Hematopoietic multipotent progenitor cell treated with erythropoietin and hydrocortisone succinate and interleukin-3 and kit ligand, for 17 days (in vitro differentiated cells): ENCODE data around the gene CNTNAP2.

Source experiments
- DNase-seq: peaks from one replicate; pipeline ENCODE4 v3.0.0-alpha.2; 2015; ENCODE audit warnings: low spot score

The CNTNAP2 gene

DNA sequence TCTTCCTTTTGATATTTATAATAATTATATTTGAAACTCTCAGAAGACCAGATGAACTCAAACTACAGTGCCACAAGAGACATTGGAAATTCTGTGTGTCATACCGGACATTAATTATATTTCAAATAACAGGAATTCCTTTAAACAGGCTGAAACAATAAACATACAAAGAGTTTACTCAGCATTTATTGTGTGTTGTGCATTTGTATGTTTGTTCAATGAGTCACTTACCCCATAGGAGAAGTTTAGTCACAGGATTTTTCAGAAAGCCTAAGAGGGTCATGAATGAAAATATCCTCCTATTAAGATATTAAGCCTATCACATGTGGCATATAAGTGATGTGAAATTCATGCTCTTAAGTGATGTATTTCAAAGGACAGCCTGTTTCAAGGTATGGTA, 566.8 kb downstream of the CNTNAP2 start:
- DNase-seq: no peak

DNA sequence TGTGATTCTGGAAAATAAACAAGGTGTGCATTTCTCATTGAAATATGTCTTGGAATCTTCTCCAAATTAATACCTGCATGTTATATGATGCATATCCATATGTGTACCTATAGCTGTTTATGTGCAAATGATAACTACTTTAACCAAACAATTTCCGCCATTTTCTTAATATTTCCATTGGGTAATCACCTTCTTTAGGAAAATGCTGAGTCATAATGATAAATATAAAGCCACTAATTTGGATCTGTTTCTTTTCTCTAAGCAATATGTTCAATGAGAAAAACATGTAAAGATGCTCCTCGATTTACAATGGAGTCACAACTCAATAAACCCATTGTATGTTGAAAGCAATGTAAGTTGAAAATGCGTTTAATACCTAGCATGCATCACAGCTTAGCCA, 574.4 kb downstream of the CNTNAP2 start:
- no peak for DNase-seq

DNA sequence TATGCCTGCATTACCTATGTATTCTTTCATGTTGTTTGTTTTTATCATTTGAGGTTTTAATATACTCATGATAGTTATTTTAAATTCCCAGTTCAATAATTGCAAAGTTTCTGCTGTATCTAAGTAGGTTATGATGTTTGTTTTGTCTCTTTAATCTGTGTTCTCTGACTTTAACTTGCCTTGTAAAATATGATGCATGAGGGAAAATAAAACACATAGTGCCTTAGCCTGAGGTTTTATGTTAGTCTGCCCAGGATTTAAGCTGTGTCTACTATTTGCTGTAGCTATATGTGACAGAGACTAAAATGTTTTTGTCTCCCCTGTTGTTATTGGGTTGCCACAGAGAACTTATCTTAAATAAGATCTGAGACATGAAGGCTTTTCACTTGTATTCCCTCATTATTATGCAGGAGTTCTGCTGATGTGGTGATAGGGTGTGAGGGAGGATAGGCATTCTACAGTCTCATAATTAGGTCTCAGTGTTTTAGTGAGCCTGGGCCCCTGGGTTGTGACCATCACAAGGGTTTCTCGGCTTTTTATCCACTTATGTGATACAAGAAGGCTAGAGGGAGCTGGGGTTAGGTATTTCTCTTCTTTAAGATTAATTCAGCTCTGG, 582.5 kb downstream of the CNTNAP2 start:
- no peak for DNase-seq

DNA sequence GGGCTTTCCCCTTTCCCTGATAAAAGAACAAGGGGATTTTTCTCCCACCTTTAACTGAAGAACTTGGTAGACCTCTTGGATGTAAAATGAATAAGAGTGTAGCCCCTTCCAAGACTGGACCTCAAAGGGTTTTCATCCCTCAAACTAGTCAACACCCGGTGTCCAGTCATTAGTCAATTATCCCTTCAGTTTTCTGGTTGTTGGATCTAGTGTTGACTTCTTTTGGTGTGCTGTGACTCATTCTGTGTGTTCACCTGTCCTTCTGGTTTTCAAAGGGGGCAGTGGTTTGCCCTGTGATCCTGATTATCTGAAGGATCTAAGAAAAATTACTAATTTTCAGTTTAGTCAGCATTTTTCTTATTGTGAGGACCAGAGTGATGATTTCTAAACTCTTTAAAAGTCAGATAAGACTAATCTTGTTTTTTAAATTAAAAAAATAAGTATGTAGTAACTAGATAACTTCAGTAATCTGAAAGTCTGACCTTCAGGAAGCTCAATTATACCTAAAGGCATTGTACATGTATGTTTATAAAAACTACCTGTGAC, 583.5 kb downstream of the CNTNAP2 start:
- no peak for DNase-seq

DNA sequence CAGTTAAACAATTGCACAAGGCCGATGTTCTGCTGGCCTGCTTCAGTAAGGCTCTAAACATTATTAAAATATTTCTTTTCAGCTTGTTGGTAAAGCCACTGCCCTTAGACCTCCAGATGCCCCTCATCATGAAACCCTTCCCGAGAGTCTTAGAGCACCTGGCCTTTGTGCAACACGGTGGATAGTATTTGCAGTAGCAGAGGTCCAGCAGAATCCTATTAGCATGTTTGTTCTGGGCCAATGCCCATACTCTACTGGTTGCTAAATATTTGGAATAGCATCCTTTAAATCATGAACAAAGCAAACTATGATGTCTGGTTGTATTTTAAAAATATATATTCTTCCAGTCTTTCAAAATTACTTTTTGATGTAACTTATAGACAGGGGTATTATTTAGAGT, 584.6 kb downstream of the CNTNAP2 start:
- no peak for DNase-seq

DNA sequence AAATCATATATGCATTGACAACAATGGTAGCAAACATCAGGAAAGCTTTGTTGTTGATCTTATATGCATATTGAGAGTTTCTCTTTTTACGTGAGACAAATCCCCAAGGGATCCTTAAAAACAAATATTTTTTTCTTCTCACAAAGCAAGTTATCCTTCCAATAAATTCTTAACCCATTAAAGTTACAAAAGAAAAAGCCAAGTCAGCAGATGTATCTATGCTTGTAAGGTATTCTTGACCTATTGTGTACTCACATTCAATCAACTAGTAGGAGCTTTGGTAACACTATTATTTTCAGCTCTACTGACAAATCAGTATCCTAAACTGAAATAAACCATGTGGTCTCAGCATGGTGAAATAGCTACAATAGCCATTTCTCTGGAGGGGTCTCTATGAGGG, 586.3 kb downstream of the CNTNAP2 start:
- no peak for DNase-seq

DNA sequence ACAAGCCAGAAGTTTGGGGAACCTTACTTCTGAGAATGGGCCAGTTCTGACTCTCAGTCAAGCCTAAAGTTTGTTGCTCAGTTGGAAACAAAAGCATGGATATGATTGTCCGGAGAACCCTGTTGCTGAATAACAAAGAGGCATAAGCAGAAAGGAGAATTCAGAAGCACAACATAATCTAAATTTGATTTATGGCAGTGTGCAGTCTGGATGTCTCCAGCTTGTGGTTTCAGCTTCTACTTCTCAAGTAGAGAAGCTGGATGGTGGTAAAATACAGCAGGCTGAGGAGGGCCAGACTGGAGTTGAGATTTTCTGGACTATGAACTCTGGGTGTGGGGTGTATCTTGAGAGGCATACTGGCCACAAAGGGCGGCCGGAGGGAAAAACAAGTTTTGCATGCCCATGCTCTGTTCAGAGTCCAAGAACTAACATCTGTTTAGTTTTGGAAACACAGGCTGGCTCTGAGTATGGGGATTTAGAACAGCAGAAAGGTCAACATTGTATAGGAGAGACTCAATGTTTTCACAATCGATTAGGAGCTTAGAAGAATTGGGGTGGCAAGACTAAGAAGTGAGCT, 592.9 kb downstream of the CNTNAP2 start:
- no peak for DNase-seq

DNA sequence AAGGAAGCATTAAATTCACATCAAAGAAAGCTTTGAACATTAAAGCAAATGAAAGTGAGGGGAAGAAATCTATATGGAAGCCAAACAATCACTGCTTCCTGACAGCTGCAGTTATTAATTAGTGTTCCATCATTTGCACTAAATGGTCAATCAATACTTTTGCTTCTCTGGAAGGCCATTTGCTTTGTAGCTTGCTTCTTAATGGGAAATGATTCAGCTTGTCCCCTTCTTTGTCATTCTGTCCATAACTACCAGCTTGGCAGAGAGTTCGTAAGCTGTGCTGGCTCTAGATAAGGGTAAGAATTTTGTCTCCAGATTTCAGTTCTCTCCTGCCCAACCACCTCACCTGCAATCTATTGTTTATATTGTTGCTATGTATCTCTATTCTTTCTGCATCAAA, 596.6 kb downstream of the CNTNAP2 start:
- DNase-seq: no peak

DNA sequence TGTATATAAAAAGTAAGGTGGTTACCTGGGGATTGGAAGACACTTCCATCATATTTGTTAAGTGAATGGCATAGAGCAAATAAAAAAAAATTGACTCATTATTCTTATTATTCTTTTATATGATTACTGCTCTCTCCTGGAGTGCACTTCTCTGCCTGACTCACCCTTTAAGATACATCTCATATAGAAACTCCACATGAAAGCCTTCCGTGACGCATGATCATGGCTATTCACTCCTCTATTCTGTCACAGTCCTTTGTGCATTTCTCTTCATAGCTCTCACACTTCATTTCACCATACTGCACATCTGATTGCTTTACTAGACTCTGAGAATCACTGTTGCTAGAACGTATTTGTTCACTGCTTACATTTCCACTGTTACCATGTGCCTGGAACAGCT, 597.3 kb downstream of the CNTNAP2 start:
- DNase-seq: no peak

DNA sequence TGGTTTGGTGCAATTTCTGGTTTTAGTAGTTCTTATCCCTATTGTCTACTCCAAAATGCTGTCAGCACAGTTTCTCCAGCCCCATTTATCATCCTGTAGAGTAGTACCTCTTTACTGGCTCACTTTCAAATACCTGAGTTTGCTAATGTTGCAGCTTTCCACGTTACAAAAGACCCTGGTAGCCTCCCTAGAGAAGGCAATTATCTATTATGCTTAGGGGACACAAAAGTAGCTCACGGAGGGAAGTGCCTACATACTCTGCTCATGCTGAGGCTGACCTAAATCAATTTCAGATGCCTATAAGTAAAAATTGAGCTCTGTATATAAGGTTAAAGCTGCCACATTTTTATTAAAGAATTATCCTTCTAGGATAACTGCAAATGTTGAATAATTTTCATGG, 603.6 kb downstream of the CNTNAP2 start:
- DNase-seq: no peak

DNA sequence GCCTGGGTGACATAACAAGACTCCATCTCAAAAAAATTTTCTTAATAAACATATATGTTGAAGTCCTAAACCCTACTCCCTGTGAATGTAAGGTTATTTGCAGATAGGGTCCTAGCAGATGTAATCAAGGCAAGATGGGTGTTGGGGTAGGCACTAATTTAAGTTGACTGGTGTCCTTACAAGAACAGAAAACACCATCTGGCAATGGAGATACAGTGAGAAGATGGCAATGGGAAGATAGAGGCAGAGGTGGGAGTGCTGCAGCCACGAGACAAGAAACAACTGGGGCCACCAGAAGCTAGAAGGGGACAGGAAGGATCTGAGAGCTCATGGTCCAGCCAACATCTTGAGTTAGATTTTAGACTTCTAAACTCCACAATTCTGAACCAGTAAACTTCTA, 606.4 kb downstream of the CNTNAP2 start:
- peak; percentile 9 for DNase-seq

DNA sequence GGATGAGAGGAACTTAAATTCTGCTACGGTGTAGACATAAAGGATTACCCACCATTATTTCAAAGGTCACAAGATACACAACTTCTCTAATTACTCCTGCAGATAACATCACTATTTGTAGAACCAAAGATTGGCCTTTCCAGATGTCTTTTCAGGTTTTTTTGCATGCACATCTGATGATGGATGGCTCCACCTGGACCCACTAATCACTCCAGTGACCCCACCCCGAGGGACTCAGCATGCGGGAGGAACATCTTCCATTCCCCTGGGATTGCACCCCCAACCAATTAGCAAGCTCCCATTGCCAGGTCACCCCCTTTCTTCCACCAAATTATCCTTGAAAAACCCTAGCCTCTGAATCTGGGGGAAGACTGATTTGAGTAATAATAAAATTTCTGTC, 608.9 kb downstream of the CNTNAP2 start:
- no peak for DNase-seq

DNA sequence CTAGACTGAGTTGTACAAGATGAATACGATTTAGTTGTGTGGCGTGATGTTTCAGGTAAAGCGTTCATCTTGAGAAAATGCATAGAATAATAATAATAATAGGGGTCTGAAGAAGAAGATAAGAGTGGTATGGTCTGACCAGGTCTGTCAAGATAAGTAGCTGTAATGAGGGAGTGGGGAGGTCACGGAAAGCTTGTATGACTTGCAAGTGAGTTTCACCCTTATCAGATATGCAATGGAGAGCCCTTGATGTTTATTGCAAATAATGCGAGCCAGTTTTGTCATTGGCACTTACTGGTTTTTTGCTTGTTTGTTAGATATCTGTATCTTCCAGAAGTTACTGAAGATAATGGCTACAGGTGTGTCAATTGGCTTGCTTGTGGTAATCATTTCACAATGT, 611.5 kb downstream of the CNTNAP2 start:
- DNase-seq: peak; percentile 37

DNA sequence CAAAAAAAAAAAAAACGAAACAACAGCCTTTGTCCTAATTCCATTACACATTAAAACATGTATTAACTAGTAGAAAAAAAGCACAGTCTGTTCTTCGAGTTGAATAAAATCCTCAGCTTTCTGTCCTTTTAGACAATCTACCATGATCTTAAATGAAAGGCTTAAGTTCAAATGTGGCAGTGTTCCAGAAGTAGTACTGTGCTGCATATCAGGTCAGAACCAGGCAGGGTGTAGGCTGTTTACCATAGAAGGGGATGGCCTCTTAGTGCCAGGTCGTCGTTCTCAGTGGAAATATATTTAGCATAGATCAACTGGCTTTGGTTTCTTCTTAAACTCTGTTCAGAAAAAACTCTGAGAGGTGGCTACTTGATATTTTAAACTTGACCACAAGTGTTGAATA, 612.0 kb downstream of the CNTNAP2 start:
- DNase-seq: peak; percentile 69

DNA sequence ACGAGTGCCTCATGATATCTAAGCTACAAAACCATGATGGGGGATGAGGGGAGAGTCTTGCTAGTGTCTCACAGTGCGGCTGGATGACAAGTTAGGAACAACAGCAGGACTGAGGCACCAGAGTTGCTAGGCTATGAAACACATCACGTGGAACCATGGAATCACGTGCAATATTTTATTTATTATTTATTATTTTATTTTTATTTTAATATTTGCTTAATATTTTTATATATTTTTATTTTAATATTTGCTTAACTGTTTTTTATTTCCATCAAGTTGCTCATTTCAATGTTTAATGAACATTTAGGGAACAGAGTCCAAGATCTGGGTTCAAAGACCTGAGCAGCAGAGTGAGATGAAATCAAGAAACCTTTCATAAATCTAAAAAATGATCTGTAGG, 614.6 kb downstream of the CNTNAP2 start:
- DNase-seq: no peak

DNA sequence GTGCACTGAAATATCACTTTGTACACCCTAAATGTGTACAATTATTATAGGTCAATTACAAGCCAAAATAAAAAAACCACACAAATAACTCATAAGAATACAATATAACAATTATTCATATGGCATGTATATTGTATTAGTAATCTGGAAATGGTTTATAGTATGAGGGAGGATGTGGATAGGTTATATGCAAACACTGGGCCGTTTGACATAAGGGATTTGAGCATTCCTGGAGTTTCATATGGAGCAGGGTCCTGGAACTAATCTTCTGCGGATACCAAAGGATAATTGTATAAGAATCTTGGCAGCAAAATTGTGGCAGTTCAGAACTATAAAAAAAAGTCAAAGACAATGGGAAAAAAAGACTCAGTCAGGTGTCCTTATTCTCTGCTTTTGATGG, 619.4 kb downstream of the CNTNAP2 start:
- no peak for DNase-seq

DNA sequence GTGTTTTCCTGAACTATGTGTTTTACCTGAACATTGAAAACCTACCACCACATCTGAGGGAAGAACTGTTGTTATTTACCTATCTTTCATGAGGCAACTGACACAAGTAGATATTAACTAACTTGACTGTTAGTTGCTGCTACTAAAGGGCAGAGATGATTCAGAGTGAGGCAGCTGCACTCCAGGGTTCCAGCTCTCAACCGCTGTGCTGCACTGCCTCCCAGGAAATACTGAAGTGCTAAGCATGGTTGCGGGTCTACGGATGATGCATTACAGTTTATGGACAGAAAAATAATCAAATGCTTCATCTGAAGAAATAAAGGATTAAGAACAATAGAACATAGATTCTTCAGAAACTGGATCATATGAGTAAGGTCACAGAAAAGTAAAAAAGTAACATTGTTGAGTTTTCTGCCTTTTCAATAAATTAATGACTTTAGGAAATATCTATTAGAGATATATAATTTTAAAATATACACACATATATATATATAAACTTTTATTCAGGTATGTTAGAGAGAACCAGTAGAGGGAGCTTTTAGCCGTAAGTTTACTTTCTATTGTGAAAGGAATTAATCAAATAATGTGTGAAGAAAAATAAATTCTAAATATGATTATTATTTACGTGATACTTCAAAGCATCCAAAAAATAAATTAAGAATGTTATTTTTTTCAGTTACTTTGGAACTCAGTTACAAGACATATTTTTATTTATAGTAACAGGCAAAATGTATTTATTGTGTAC, 620.0 kb downstream of the CNTNAP2 start:
- DNase-seq: no peak

DNA sequence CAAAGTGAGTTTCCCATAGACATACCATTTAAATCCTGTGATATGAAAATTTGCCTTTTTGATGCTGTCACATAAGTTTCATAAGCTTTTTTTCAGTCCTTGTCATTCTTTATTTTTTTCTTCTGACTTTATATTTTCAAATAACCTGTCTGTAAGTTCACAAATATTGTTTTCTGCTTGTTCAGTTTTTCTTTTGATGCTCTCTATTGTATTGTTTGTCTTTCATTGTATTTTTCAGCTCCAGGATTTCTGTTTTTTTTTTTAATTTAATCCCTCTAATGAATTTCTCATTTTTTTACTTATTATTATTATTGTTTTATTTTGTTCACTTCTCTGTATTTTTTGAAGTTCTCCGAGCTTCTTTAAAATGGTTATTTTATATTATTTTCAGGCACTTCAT, 623.4 kb downstream of the CNTNAP2 start:
- DNase-seq: no peak

DNA sequence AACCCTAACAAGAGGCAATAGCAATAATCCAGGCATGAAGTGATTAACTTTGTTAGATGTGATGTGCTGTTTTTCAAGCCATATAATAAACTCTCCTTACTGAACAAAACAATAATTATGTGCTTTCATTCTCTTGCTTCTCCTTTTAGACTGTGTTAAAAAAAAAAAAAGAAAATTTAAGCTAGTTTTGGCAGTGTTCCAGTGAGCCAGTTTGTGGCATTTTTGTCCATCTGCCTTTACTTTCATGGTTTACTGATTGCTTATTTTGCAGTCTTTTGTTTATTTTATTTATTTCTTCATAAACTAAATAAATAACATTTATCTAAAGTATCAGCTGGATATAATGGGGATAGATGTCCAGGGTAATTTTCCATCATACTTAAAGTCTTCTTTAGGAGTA, 625.3 kb downstream of the CNTNAP2 start:
- DNase-seq: no peak

DNA sequence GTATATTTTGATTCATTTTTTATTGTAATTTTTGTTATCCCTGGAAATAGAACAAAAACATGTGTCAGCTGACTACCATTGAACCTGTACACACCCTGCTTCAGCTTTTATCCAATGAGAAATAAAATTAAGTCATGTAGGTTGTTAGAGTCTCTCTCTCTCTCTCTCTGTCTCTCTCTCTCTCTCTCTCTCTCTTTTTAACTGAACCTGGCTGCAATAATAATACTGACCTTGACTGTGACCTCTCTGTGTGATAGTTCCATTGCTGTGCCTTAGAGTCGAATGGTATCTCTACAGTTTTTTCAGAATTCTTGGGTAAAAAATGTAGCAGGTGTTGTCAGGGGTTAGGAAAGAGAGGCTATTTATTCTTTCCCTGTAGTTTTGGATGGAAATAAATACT, 637.8 kb downstream of the CNTNAP2 start:
- no peak for DNase-seq

DNA sequence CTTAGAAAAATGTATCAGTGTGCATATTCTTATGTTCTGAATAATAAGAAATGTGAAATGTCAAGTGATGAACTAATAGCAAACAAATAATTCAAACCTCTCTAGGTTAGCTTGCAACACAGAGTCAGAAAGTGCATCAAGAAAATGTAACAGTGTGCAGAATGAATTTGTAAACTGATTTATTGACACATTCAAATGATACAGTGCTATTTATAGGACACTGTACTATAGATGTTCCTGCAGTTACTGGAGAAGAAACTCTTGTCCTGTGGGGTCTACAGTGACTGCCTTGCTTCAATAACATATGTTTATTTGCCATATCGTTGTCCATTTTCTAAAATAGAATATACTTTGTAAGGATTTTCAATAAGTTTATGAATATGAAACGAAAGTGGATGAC, 639.0 kb downstream of the CNTNAP2 start:
- DNase-seq: no peak

DNA sequence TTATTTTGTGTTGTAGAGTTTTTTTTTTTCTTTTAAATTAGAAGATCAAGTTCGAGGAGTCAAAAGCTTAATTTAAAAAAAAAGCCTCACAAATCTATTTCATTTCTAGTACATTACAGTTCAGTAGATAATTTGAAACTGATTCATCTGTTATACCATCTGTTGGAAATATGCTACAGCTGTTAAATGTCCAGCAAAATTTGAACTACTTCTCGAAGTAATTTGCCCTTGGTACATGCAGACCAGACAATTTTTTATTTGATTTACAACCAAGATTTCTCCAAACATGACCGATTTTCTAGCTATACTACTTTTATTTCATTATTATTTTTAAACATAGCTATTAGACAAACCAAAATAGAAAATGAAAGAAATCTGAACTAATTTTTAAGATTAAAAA, 647.9 kb downstream of the CNTNAP2 start:
- no peak for DNase-seq

DNA sequence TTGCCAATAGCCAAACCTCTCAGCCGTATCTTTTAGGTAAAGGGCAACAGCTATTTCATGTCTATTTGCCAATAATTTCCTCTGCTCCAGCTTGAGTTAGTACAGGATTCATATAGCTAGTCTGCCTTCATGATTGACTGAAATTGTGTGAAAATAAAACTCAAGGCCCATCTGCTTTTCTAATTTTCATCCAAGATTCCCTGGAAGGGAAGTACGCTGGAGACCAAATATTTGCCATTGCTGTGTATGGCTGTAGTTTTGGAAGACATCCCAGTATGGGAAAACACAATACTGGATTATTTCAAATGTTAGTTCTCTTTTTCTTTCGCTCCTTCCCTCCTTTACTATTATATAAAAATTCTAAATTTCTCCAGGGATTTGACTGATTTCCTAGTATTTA, 652.4 kb downstream of the CNTNAP2 start:
- DNase-seq: no peak

DNA sequence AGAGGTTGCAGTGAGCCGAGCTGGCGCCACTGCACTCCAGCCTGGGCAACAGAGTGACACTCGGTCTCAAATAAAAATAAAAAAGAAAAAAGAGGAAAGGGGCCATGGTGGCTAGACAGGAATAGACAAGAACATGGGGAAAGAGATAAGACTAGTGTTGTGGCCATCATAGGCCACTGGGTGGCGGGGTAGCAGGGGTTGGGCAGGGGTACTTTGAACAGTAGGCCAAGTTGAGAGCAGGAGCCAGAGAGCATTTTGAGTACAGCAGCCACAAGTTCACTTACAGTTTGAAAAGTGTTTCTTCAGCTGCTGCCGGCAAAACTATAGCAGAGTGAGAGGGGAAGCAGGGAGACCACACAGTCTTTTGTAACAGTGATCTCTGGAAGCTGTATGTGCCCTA, 656.0 kb downstream of the CNTNAP2 start:
- DNase-seq: no peak
